Measurements from ENCODE around the gene OIT3. TPM values are rescaled to one million over a fixed set of nuclear protein-coding genes. Genes with fewer than 3 reads are reported as not detected.

OIT3 gene
- total RNA-seq, 4 donors from 2014 or later = 0.16 to 1.2 (median 0.27) TPM; not detected in 1

- Histone ChIP-seq H3K4me1 (no peaks in the 10 kb centered on the region), H3K9me3 (no peaks in the 10 kb centered on the region), H3K36me3 (peaks cover 0 to 7% (median 0%) of the 10 kb centered on the region in 4 donors), H3K27me3 (no peaks in the 10 kb centered on the region), H3K27ac (no peak overlapping the region), H3K4me3 (no peak overlapping the region)
- no peak for TF ChIP-seq CTCF (IDR thresholded peaks at IDR 0.05)
- TF ChIP-seq EP300 (IDR thresholded peaks at IDR 0.05; ENCODE audit: low read depth) = no peak
- no peak for TF ChIP-seq POLR2A (IDR thresholded peaks at IDR 0.05)
- no peak for TF ChIP-seq POLR2AphosphoS5 (IDR thresholded peaks at IDR 0.05)
- no peak for DNase-seq
- intact Hi-C loops (cut with DNase I; ENCODE audit: low total_unique reads) = no loop called here
- 88 to 92% methylated on average over 1 to 2 of the region's 2 CpGs for WGBS, 2 donors (ENCODE audit: low coverage in 1 of 2)
- in situ Hi-C loops (cut with MboI; ENCODE audit: low pct_ligation_motif_present in 1 of 4, low pct_unique_long_range_greater_than_20kb in 1 of 4, low sequenced_read_pairs in 3 of 4) = no loop called here
Observed at GRCh38 chr10:72852508-72852907, 41.0 kb upstream of the OIT3 start.

GRCh38 chr10:72855129-72855528 lies 38.4 kb upstream of the OIT3 start:
- intact Hi-C loops (cut with DNase I; ENCODE audit: low total_unique reads) = no loop called here
- H3K27me3 ChIP-seq = no peaks in the 10 kb centered on the region
- no peaks in the 10 kb centered on the region for H3K4me1 ChIP-seq
- H3K27ac ChIP-seq = no peak overlapping the region
- TF ChIP-seq POLR2A (IDR thresholded peaks at IDR 0.05) = no peak
- in situ Hi-C loops (cut with MboI; ENCODE audit: low pct_ligation_motif_present in 1 of 4, low pct_unique_long_range_greater_than_20kb in 1 of 4, low sequenced_read_pairs in 3 of 4) = no loop called here
- no peak overlapping the region for H3K4me3 ChIP-seq
- H3K36me3 ChIP-seq = peaks cover 0 to 12% (median 2%) of the 10 kb centered on the region in 4 donors
- no peak for DNase-seq
- no peaks in the 10 kb centered on the region for H3K9me3 ChIP-seq

- Histone ChIP-seq H3K4me1 (no peaks in the 10 kb centered on the region), H3K4me3 (no peak overlapping the region), H3K27me3 (no peaks in the 10 kb centered on the region), H3K27ac (no peak overlapping the region), H3K36me3 (peaks cover 0 to 18% (median 6%) of the 10 kb centered on the region in 4 donors), H3K9me3 (no peaks in the 10 kb centered on the region)
- in situ Hi-C loops (cut with MboI; ENCODE audit: low pct_ligation_motif_present in 1 of 4, low pct_unique_long_range_greater_than_20kb in 1 of 4, low sequenced_read_pairs in 3 of 4) (no loop called here), intact Hi-C loops (cut with DNase I; ENCODE audit: low total_unique reads) (no loop called here)
- no peak for TF ChIP-seq POLR2A (IDR thresholded peaks at IDR 0.05)
- DNase-seq = no peak
- WGBS, 2 donors (ENCODE audit: low coverage in 1 of 2) = 54 to 78% methylated on average over 2 of the region's 2 CpGs
Observed at GRCh38 chr10:72855790-72856189, 37.7 kb upstream of the OIT3 start.

- Histone ChIP-seq H3K27me3 (no peaks in the 10 kb centered on the region), H3K4me1 (no peaks in the 10 kb centered on the region), H3K27ac (no peak overlapping the region), H3K4me3 (no peak overlapping the region), H3K9me3 (no peaks in the 10 kb centered on the region), H3K36me3 (peaks cover 0 to 22% (median 9%) of the 10 kb centered on the region in 4 donors)
- no peak for DNase-seq
- WGBS, 2 donors (ENCODE audit: low coverage in 1 of 2) = 90 to 94% methylated on average over 2 to 6 of the region's 6 CpGs
- intact Hi-C loops (cut with DNase I; ENCODE audit: low total_unique reads) = no loop called here
- in situ Hi-C loops (cut with MboI; ENCODE audit: low pct_ligation_motif_present in 1 of 4, low pct_unique_long_range_greater_than_20kb in 1 of 4, low sequenced_read_pairs in 3 of 4) = no loop called here
- TF ChIP-seq POLR2A (IDR thresholded peaks at IDR 0.05) (no peak), CTCF (IDR thresholded peaks at IDR 0.05) (no peak), EP300 (IDR thresholded peaks at IDR 0.05; ENCODE audit: low read depth) (no peak), POLR2AphosphoS5 (IDR thresholded peaks at IDR 0.05) (no peak)
Observed at GRCh38 chr10:72858067-72858466, 35.5 kb upstream of the OIT3 start.

- Histone ChIP-seq H3K9me3 (no peaks in the 10 kb centered on the region), H3K4me1 (no peaks in the 10 kb centered on the region), H3K4me3 (no peak overlapping the region), H3K36me3 (peaks cover 0 to 26% (median 11%) of the 10 kb centered on the region in 4 donors), H3K27me3 (no peaks in the 10 kb centered on the region), H3K27ac (no peak overlapping the region)
- no peak for TF ChIP-seq POLR2A (IDR thresholded peaks at IDR 0.05)
- TF ChIP-seq POLR2AphosphoS5 (IDR thresholded peaks at IDR 0.05) = no peak
- TF ChIP-seq EP300 (IDR thresholded peaks at IDR 0.05; ENCODE audit: low read depth) = no peak
- no peak for TF ChIP-seq CTCF (IDR thresholded peaks at IDR 0.05)
- intact Hi-C loops (cut with DNase I; ENCODE audit: low total_unique reads) (no loop called here), in situ Hi-C loops (cut with MboI; ENCODE audit: low pct_ligation_motif_present in 1 of 4, low pct_unique_long_range_greater_than_20kb in 1 of 4, low sequenced_read_pairs in 3 of 4) (no loop called here)
- WGBS, 2 donors (ENCODE audit: low coverage in 1 of 2) = 90 to 95% methylated on average over 2 of the region's 2 CpGs
- no peak for DNase-seq
Observed at GRCh38 chr10:72862957-72863356, 30.6 kb upstream of the OIT3 start.
